ENCODE data around the gene TMEM236.

The TMEM236 gene

GRCh38 chr10:17817790-17818189 is 65.8 kb downstream of the TMEM236 start:
- no peak for DNase-seq (ENCODE audit: low read depth in 1 of 2, low spot score in 1 of 2)

GRCh38 chr10:17819836-17820235 is 67.8 kb downstream of the TMEM236 start:
- DNase-seq (ENCODE audit: low read depth in 1 of 2, low spot score in 1 of 2): no peak

- DNase-seq (ENCODE audit: low read depth in 1 of 2, low spot score in 1 of 2): no peak
Measured at GRCh38 chr10:17820943-17821342, 68.9 kb downstream of the TMEM236 start.

- no peak for DNase-seq (ENCODE audit: low read depth in 1 of 2, low spot score in 1 of 2)
Measured at GRCh38 chr10:17821893-17822292, 69.9 kb downstream of the TMEM236 start.

GRCh38 chr10:17831341-17831740 is 79.3 kb downstream of the TMEM236 start:
- DNase-seq (ENCODE audit: low read depth in 1 of 2, low spot score in 1 of 2): no peak

- no peak for DNase-seq (ENCODE audit: low read depth in 1 of 2, low spot score in 1 of 2)
Measured at GRCh38 chr10:17831896-17832295, 79.9 kb downstream of the TMEM236 start.

- DNase-seq (ENCODE audit: low read depth in 1 of 2, low spot score in 1 of 2): no peak
Measured at GRCh38 chr10:17833656-17834055, 81.7 kb downstream of the TMEM236 start.

- DNase-seq (ENCODE audit: low read depth in 1 of 2, low spot score in 1 of 2): no peak
Measured at GRCh38 chr10:17835688-17836087, 83.7 kb downstream of the TMEM236 start.

GRCh38 chr10:17836942-17837341 is 84.9 kb downstream of the TMEM236 start:
- DNase-seq (ENCODE audit: low read depth in 1 of 2, low spot score in 1 of 2): no peak

GRCh38 chr10:17838080-17838648 is 86.2 kb downstream of the TMEM236 start:
- DNase-seq (ENCODE audit: low read depth in 1 of 2, low spot score in 1 of 2): no peak

GRCh38 chr10:17841050-17841449 is 89.0 kb downstream of the TMEM236 start:
- DNase-seq (ENCODE audit: low read depth in 1 of 2, low spot score in 1 of 2): no peak

- no peak for DNase-seq (ENCODE audit: low read depth in 1 of 2, low spot score in 1 of 2)
Measured at GRCh38 chr10:17842641-17843040, 90.6 kb downstream of the TMEM236 start.

- no peak for DNase-seq (ENCODE audit: low read depth in 1 of 2, low spot score in 1 of 2)
Measured at GRCh38 chr10:17847585-17848296, 95.7 kb downstream of the TMEM236 start.

- no peak for DNase-seq (ENCODE audit: low read depth in 1 of 2, low spot score in 1 of 2)
Measured at GRCh38 chr10:17848646-17849045, 96.6 kb downstream of the TMEM236 start.

Data from activated T-helper 1 cell treated with anti-CD3 and anti-CD28 coated beads, Interleukin-2, amount 50 U/mL, for 16 hours (primary cell).